ENCODE measurements around the gene SURF4.
A peak's percentile ranks its signal among the peaks of the same experiment; 100 is the strongest.

SURF4 gene

GRCh38 chr9:133351908-133352634, 23.8 kb downstream of the SURF4 start:
- Histone ChIP-seq H3K4me3 (no peak overlapping the region), H3K27ac (no peak overlapping the region)
- TF ChIP-seq CTCF (IDR thresholded peaks at IDR 0.05) = no peak
- DNase-seq (ENCODE audit: low spot score) = no peak

GRCh38 chr9:133351526-133351907, 24.3 kb downstream of the SURF4 start:
- H3K4me3 ChIP-seq = no peak overlapping the region
- no peak for TF ChIP-seq CTCF (IDR thresholded peaks at IDR 0.05)
- no peak overlapping the region for H3K27ac ChIP-seq
- no peak for DNase-seq (ENCODE audit: low spot score)

- no peak for DNase-seq (ENCODE audit: low spot score)
- TF ChIP-seq CTCF (IDR thresholded peaks at IDR 0.05) = no peak
- Histone ChIP-seq H3K4me3 (no peak overlapping the region), H3K27ac (no peak overlapping the region)
Measured at GRCh38 chr9:133349965-133350616, 25.8 kb downstream of the SURF4 start.

GRCh38 chr9:133348718-133349573, 26.9 kb downstream of the SURF4 start:
- H3K27ac ChIP-seq = peak overlapping the region; percentile 78 to 96
- no peak for DNase-seq (ENCODE audit: low spot score)

GRCh38 chr9:133347985-133348717, 27.7 kb downstream of the SURF4 start, which contains the start of the genes MED22 and RPL7A:
MED22 (minus strand) TSS chr9:133348131; CDS start chr9:133346662, 1,469 bp downstream.
RPL7A (plus strand) TSS chr9:133348218; CDS start chr9:133348244, 26 bp downstream.
- H3K4me3 ChIP-seq = peak within 1 kb of the TSS; percentile 95

More at GRCh38 chr9:133348718-133349573, 26.9 kb downstream of the SURF4 start:
- no peak for TF ChIP-seq CTCF (IDR thresholded peaks at IDR 0.05)
- H3K4me3 ChIP-seq = peak overlapping the region; percentile 95

More at GRCh38 chr9:133347985-133348717, 27.7 kb downstream of the SURF4 start, which contains the start of the genes MED22 and RPL7A:
- peak within 1 kb of the TSS; percentile 78 to 96 for H3K27ac ChIP-seq
- TF ChIP-seq CTCF (IDR thresholded peaks at IDR 0.05) = no peak
- peak; percentile 95 for DNase-seq (ENCODE audit: low spot score)
